Skin epidermis (tissue), 12 donors: Measurements from ENCODE around the gene ESPL1.

Experiments used
- H3K27ac ChIP-seq, 21 experiments: fragments of 200-600 bp; sonication (generic) in 11 of 21; one replicate each; pipeline ENCODE4 v1.5.0; 2020; ENCODE audit warnings: mild to moderate bottlenecking in 3 of 21, inconsistent platforms in 2 of 21, moderate library complexity in 2 of 21
- H3K4me3 ChIP-seq, 7 experiments: fragments of 200-600 bp; sonication (generic) in 2 of 7; one replicate each; pipeline ENCODE4 v1.5.0; 2020; ENCODE audit warnings: inconsistent platforms in 2 of 7, mild to moderate bottlenecking in 2 of 7, moderate library complexity in 1 of 7

ESPL1 gene

GRCh38 chr12:53229454-53229853 lies 38.6 kb upstream of the ESPL1 start:
- peak overlapping the region in 19 of 21 experiments; percentile 12 to 98 (median 91) for H3K27ac ChIP-seq

DNA sequence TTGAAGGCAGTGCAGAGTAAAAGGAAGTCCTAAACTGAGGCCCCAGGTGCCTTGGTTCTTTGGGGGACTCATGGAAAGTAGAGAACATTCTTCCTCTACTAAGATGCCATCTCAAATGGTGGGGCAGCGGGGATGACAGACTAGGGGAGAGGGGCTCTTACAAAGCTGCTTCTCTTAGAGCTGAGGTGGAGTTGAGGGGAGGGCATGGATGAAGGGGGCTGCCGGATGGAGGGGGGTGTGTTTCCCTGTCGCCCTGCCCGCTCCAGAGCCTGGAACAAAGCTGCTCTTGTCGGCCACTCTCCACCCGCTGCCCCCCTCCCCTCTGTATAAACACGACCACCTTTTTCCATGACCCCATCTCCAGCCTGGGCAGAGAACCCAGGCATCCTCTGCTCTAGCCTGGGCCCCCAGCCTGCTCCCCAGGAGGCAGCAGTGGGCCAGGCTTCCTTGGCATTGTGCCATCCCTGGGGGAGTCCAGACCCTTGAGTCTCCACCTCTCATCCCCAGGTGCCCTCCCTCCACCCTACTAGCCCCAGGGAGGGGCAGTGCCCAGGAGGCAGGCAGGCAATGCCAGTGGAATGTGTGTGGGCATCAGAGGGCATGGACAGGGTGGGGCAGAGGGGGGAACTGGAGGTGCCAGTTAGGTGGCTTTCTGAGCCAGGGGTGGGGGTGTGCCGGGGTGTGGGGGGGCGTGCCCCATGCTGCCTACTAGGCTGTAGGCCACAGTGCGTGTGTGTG lies 37.8 kb upstream of the ESPL1 start:
- H3K27ac ChIP-seq, result peak overlapping the region; percentile 42 to 98 (median 91)
- H3K4me3 ChIP-seq, result peak overlapping the region in 6 of 7 experiments; percentile 17 to 87 (median 66)

More at GRCh38 chr12:53229454-53229853, 38.6 kb upstream of the ESPL1 start:
- peak overlapping the region in 3 of 7 experiments; percentile 50 to 75 (median 69) for H3K4me3 ChIP-seq

DNA sequence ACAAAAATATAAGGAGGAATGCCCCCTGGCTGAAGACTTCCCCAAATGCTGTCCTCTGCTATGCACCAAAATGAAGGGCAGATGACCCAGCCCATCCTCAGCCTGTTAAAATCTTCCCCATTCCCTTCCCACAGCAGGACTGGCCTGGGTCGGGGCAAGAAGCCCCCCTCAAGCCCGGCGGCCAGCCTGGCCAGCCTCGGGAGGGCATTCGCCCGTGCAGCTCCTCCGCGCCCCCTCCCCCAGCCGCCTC lies 36.5 kb upstream of the ESPL1 start:
- Histone ChIP-seq H3K4me3 (peak overlapping the region; percentile 50 to 87 (median 67)), H3K27ac (peak overlapping the region; percentile 46 to 98 (median 93))

DNA sequence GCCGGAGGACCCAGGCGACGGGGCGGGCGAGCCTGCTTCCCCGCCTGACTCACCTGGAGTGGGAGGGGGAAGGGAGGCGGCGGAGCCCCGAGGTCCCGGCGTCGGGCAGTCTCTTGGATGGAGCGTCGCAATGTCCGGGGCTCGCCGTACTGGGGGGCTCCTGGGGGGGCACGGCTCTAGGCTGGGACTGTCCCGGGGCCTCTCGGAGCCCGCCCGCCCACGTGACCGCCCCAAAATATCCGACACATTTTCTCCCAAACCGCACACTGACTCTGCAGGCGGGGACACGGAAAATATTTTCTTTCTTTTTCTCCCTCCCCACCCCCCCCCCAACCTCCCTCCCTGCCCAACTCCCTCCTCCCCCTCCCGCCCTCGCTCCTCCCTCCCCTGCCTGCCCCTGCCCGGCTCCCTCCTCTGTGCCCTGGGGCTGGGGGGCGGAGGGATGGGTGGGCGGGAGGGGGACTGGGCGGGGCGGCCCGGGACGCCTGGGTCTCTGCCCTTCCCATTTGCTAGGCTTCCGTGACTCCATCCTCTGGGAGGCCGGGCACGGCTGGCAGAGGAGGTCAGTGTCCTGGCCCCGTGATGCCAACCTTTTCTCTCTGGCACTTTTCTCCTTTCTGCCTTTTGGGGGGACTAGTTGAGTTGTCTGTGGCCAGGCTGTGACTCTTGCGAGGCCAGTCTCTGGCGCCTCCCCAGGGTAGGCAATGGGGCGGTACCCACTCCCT lies 36.0 kb upstream of the ESPL1 start, which contains the start of gene RARG:
TSS of gene RARG (minus strand) at position 289 of the 725 bp plus-strand sequence. CDS start 4,664 bp downstream, outside the sequence.
- H3K4me3 ChIP-seq, result peak within 1 kb of the TSS; percentile 50 to 87 (median 67)
- H3K27ac ChIP-seq, result peak within 1 kb of the TSS; percentile 46 to 98 (median 93)

- Histone ChIP-seq H3K27ac (peak overlapping the region; percentile 24 to 98 (median 93)), H3K4me3 (peak overlapping the region; percentile 50 to 87 (median 67))
Measured at GRCh38 chr12:53232646-53233461, 35.2 kb upstream of the ESPL1 start.

DNA sequence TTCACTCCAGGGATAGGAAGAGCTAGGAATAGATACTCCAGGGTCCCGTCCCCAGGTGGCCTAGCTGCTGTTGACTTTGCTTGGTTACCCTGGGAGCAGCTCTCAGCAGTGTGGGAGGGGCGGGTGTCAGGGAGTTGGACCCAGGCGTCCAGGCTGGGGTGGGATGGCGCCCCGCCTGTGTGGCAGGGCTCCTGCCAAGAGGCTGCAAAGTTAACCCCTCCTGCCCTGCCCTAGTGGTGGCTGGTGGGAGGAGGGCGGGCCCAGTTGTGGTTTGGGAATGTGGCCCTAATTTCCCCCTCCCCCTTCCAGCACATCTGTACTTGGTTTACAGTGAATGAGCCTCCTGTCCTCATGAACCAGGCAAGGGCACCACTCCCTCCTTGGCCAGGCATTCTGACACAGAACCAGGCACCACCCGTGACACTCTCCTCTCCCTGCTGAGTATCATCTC lies 34.4 kb upstream of the ESPL1 start:
- H3K27ac ChIP-seq, result peak overlapping the region in 20 of 21 experiments; percentile 74 to 98 (median 94)
- H3K4me3 ChIP-seq, result peak overlapping the region in 2 of 7 experiments; percentile 69 to 75

- no peak overlapping the region for H3K4me3 ChIP-seq
- peak overlapping the region in 19 of 21 experiments; percentile 15 to 98 (median 94) for H3K27ac ChIP-seq
Measured at GRCh38 chr12:53234271-53234914, 33.7 kb upstream of the ESPL1 start.

DNA sequence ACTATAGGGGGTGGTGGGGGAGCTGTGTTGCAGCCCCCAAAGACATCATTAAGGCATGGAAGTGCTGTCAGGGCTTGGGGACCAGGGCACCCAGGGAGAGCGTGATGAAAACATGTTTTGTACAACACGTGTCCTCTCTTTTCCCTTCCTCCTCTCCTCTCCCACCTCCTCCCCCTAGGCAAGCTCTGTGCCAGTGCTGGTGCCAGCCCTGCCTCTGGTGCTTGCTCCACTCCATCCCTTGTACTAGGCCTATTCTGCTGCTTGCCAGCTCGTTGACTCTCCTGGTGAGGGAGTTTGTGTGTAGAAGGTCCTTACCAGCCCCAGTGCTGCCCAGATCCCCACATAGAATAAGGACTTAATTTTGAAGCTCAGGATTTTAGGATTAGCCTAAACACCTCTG lies 32.9 kb upstream of the ESPL1 start:
- Histone ChIP-seq H3K4me3 (no peak overlapping the region), H3K27ac (peak overlapping the region in 17 of 21 experiments; percentile 62 to 97 (median 93))

GRCh38 chr12:53235742-53236442 lies 32.2 kb upstream of the ESPL1 start:
- H3K27ac ChIP-seq, result peak overlapping the region in 17 of 21 experiments; percentile 30 to 97 (median 93)
- no peak overlapping the region for H3K4me3 ChIP-seq

DNA sequence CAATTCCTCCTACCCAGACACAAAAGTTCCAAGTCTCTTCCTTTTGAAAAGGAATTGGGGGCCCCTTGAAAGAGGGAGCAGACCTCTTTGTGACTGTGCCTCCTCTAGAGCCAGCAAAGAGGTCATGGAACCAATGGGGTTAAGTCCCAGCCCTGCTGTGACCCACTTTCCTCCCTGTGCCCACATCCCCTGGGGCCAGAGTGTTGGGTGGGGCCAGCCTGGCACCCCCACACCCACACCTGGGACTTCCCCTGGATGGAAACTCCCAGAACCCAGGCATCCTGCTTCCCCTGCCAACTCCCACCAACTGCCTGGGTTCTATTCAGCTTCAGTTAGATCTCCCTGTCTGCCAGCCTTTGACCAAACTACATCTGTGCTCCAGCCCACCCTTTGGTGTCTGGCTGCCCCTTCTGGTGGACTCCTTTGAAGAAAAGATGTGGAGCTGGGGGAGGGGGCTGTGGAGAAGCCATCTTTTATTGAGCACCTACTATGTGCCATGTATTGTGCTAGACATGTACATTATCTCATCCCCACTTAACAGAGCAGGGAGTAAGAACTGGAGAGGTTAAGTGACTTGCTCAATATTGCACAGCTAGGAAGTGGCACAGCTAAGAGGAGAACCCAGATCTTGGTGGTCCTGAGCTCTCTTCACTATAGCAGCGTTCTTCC lies 31.5 kb upstream of the ESPL1 start:
- H3K27ac ChIP-seq, result peak overlapping the region in 17 of 21 experiments; percentile 30 to 97 (median 93)
- no peak overlapping the region for H3K4me3 ChIP-seq

DNA sequence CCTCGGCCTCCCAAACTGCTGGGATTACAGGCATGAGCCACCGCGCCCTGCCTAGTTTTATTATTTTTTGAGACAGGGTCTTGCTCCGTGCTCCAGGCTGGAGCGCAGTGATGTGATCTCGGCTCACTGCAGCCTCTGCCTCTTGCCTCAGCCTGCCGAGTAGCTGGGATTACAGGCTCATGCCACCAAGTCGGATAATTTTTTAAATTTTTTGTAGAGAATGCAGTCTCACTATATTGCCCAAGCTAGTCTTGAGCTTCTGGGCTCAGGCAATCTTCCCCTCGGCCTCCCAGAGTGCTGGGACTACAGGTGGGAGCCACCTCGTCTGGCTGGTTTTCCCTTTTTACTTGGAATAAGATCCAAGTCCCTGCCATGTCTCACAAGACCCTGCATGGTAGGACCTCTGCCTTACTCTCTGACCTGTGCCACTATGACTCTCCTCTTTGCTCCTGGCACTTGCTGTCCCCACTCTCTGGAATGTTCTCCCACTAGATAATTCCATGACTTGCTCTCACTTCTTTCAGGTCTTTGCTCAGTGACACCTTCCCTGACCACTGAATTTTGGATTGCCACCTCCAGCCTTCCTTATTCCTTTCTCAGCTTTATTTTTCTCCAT lies 28.3 kb upstream of the ESPL1 start:
- Histone ChIP-seq H3K27ac (no peak overlapping the region), H3K4me3 (no peak overlapping the region)

- H3K27ac ChIP-seq, result no peak overlapping the region
- no peak overlapping the region for H3K4me3 ChIP-seq
Measured at GRCh38 chr12:53241623-53242412, 26.3 kb upstream of the ESPL1 start.

GRCh38 chr12:53244337-53244736 lies 23.8 kb upstream of the ESPL1 start:
- Histone ChIP-seq H3K27ac (no peak overlapping the region), H3K4me3 (no peak overlapping the region)

DNA sequence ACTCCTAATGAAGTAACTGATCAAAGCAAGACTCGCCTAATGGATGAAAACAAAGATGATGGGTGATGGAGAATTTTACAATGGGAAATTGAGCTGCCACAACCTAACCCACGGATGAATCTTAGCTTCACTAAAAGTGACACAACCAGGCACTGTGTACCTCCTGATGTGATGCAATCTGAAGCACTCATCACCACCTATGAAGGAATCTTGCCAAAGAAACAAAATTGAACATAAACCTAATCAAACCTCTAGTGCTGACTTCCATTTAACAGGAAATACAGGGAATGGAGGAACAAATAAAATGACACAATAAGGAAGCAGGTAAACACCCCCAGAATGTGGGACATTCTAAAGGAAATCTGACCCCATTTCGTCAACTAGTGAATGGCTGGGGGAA lies 22.8 kb upstream of the ESPL1 start:
- Histone ChIP-seq H3K27ac (no peak overlapping the region), H3K4me3 (no peak overlapping the region)

GRCh38 chr12:53251477-53252348 lies 16.4 kb upstream of the ESPL1 start:
- H3K4me3 ChIP-seq, result peak overlapping the region; percentile 63 to 89 (median 84)
- peak overlapping the region; percentile 85 to 99 (median 94) for H3K27ac ChIP-seq

DNA sequence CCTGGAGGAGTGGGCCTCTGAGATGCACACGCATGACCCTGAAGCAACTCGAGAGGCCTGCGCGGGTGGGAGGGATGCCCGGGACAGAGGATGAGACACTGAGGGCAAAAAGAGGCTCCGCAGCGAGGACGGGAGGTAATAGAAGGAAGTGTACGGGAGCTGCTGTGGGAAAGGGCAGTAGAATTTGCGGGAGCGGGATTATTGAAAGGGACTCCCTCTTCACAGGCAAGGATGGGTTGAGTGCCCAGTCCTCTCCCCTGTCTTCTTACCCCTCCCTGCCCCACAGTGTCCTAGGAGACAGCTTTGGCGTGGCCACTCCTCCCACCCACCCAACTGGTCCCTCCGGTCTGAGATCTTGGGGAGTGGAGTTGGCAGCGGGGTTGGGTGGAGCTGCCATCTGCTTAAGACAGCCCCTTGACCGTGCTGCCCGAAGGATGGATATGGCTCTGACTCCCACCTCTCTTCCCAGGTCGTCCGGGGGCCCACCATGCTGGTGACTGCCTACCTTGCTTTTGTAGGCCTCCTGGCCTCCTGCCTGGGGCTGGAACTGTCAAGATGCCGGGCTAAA lies 15.7 kb upstream of the ESPL1 start:
- Histone ChIP-seq H3K27ac (peak overlapping the region; percentile 85 to 99 (median 94)), H3K4me3 (peak overlapping the region; percentile 63 to 89 (median 84))
